HFF-Myc (cell line): Measurements from ENCODE around the gene BCL2L15.

Source experiments
- DNase-seq: peaks from one replicate; pipeline ENCODE4 v3.0.0-alpha.2; 2011; ENCODE audit warnings: low read depth; ENCODE audit errors: extremely low read depth
- H3K4me3 ChIP-seq: replicated peaks from 2 replicates; pipeline ENCODE4 v1.5.1; 2011; ENCODE audit warnings: low read depth, mild to moderate bottlenecking, control low read depth, low read length
- CTCF ChIP-seq: IDR thresholded peaks from 2 replicates; pipeline ENCODE4 v1.5.1; 2012; ENCODE audit warnings: mild to moderate bottlenecking, low read depth, low read length, control low read depth; ENCODE audit errors: missing control alignments

Gene BCL2L15

GRCh38 chr1:113922957-113923356 is 35.6 kb upstream of the BCL2L15 start:
- no peak for DNase-seq
- H3K4me3 ChIP-seq: no peak overlapping the region
- TF ChIP-seq CTCF: no peak

GRCh38 chr1:113918243-113918642 is 30.9 kb upstream of the BCL2L15 start:
- DNase-seq: no peak
- H3K4me3 ChIP-seq: no peak overlapping the region
- TF ChIP-seq CTCF: no peak

GRCh38 chr1:113917400-113918082 is 30.2 kb upstream of the BCL2L15 start:
- no peak for TF ChIP-seq CTCF
- DNase-seq: no peak
- H3K4me3 ChIP-seq: no peak overlapping the region

- DNase-seq: no peak
- TF ChIP-seq CTCF: no peak
- no peak overlapping the region for H3K4me3 ChIP-seq
Observed at GRCh38 chr1:113916974-113917373, 29.6 kb upstream of the BCL2L15 start.

GRCh38 chr1:113913887-113914664 is 26.7 kb upstream of the BCL2L15 start:
- DNase-seq: no peak
- no peak for TF ChIP-seq CTCF
- H3K4me3 ChIP-seq: no peak overlapping the region

GRCh38 chr1:113913312-113913668 is 25.9 kb upstream of the BCL2L15 start:
- H3K4me3 ChIP-seq: no peak overlapping the region
- DNase-seq: no peak
- TF ChIP-seq CTCF: no peak
